GM12865 (cell line): Measurements from ENCODE around the gene FASTKD2.

Experiments used
- DNase-seq: peaks from one replicate; pipeline ENCODE4 v3.0.0; 2010; ENCODE audit warnings: low read depth
- H3K4me3 ChIP-seq: 2 replicates; pipeline ENCODE4 v1.5.1; 2011; ENCODE audit warnings: mild to moderate bottlenecking, low read depth, low read length, control low read depth
- CTCF ChIP-seq: IDR thresholded peaks from 2 replicates; pipeline ENCODE4 v1.5.1; 2011; ENCODE audit warnings: low read length, control low read depth, low read depth, inconsistent platforms; ENCODE audit not compliant: insufficient read depth; ENCODE audit errors: missing control alignments

The FASTKD2 gene

GRCh38 chr2:206833291-206833690, 67.9 kb downstream of the FASTKD2 start:
- DNase-seq: no peak
- H3K4me3 ChIP-seq: no peak overlapping the region
- TF ChIP-seq CTCF: no peak

- no peak for DNase-seq
- no peak for TF ChIP-seq CTCF
- H3K4me3 ChIP-seq: no peak overlapping the region
These were observed 71.3 kb downstream of the FASTKD2 start for GRCh38 chr2:206836722-206837121.

- H3K4me3 ChIP-seq: no peak overlapping the region
- no peak for DNase-seq
- TF ChIP-seq CTCF: no peak
These were observed 72.4 kb downstream of the FASTKD2 start for GRCh38 chr2:206837775-206838174.

GRCh38 chr2:206838690-206839089, 73.3 kb downstream of the FASTKD2 start:
- no peak overlapping the region for H3K4me3 ChIP-seq
- no peak for TF ChIP-seq CTCF
- DNase-seq: no peak

GRCh38 chr2:206840999-206841398, 75.6 kb downstream of the FASTKD2 start:
- DNase-seq: no peak
- no peak overlapping the region for H3K4me3 ChIP-seq
- TF ChIP-seq CTCF: no peak
